RWPE2 (cell line): ENCODE measurements around the gene LRRC2.

ENCODE experiments used
- ATAC-seq: fragments of 200-7000 bp; cut with Tn5 transposase; 3 replicates; pipeline ENCODE4 v1.9.1; 2021; ENCODE audit warnings: low read depth
- DNase-seq: peaks from one replicate; pipeline ENCODE4 v3.0.0-alpha.2; 2020; ENCODE audit warnings: low spot score
- H3K27ac ChIP-seq: fragments of 450-650 bp; 2 replicates; pipeline ENCODE4 v1.5.1; 2017; ENCODE audit warnings: mild to moderate bottlenecking; ENCODE audit not compliant: poor library complexity, severe bottlenecking
- H3K27me3 ChIP-seq: fragments of 250-450 bp; sonication (Bioruptor Pico); 2 replicates; pipeline ENCODE4 v1.5.1; 2021; ENCODE audit warnings: mild to moderate bottlenecking, moderate library complexity; ENCODE audit not compliant: insufficient read depth, poor library complexity, severe bottlenecking
- H3K36me3 ChIP-seq: fragments of 250-450 bp; sonication (Bioruptor Pico); 2 replicates; pipeline ENCODE4 v1.5.1; 2020; ENCODE audit warnings: low read depth, mild to moderate bottlenecking, moderate library complexity
- H3K4me1 ChIP-seq: fragments of 250-450 bp; sonication (Bioruptor Pico); 2 replicates; pipeline ENCODE4 v1.5.1; 2021; ENCODE audit warnings: mild to moderate bottlenecking, moderate library complexity; ENCODE audit not compliant: insufficient read depth, poor library complexity, severe bottlenecking
- H3K4me3 ChIP-seq: fragments of 250-450 bp; sonication (Bioruptor Pico); 2 replicates; pipeline ENCODE4 v1.5.1; 2021; ENCODE audit warnings: mild to moderate bottlenecking, moderate library complexity; ENCODE audit not compliant: severe bottlenecking
- H3K9me3 ChIP-seq: fragments of 250-450 bp; sonication (Bioruptor Pico); 2 replicates; pipeline ENCODE4 v1.5.1; 2021; ENCODE audit warnings: mild to moderate bottlenecking, moderate library complexity; ENCODE audit not compliant: severe bottlenecking
- CTCF ChIP-seq: fragments of 450-650 bp; IDR thresholded peaks from one replicate; pipeline ENCODE4 v1.5.1; 2017; ENCODE audit warnings: mild to moderate bottlenecking, moderate library complexity; ENCODE audit not compliant: poor library complexity, severe bottlenecking

LRRC2 gene

GRCh38 chr3:46566040-46566641 is at the start of gene LRRC2:
Gene LRRC2 (minus strand): TSS chr3:46566302. CDS start chr3:46551591, 14,711 bp downstream.
- Histone ChIP-seq H3K27ac (no peak within 1 kb of the TSS), H3K9me3 (no peaks in the 10 kb centered on the region), H3K36me3 (no peaks in the 10 kb centered on the region), H3K4me3 (peak within 1 kb of the TSS; percentile 22), H3K4me1 (no peaks in the 10 kb centered on the region), H3K27me3 (no peaks in the 10 kb centered on the region)
- ATAC-seq = peak; percentile 85
- DNase-seq = no peak
- TF ChIP-seq CTCF = no peak

GRCh38 chr3:46615050-46615775 is 49.1 kb upstream of the LRRC2 start:
- no peaks in the 10 kb centered on the region for H3K4me1 ChIP-seq
- H3K27ac ChIP-seq = no peak overlapping the region
- TF ChIP-seq CTCF = no peak
- H3K36me3 ChIP-seq = no peaks in the 10 kb centered on the region
- ATAC-seq (no peak), DNase-seq (no peak)
- H3K4me3 ChIP-seq = no peak overlapping the region
- H3K9me3 ChIP-seq = no peaks in the 10 kb centered on the region
- no peaks in the 10 kb centered on the region for H3K27me3 ChIP-seq

GRCh38 chr3:46614431-46614830 is 48.3 kb upstream of the LRRC2 start:
- no peak for DNase-seq
- TF ChIP-seq CTCF = no peak
- no peaks in the 10 kb centered on the region for H3K4me1 ChIP-seq
- no peaks in the 10 kb centered on the region for H3K36me3 ChIP-seq
- ATAC-seq = no peak
- no peaks in the 10 kb centered on the region for H3K27me3 ChIP-seq
- no peak overlapping the region for H3K4me3 ChIP-seq
- no peaks in the 10 kb centered on the region for H3K9me3 ChIP-seq
- no peak overlapping the region for H3K27ac ChIP-seq

GRCh38 chr3:46613313-46614005 is 47.4 kb upstream of the LRRC2 start:
- no peak overlapping the region for H3K4me3 ChIP-seq
- H3K27me3 ChIP-seq = no peaks in the 10 kb centered on the region
- DNase-seq = no peak
- no peak for ATAC-seq
- H3K4me1 ChIP-seq = no peaks in the 10 kb centered on the region
- no peak overlapping the region for H3K27ac ChIP-seq
- no peak for TF ChIP-seq CTCF
- H3K9me3 ChIP-seq = no peaks in the 10 kb centered on the region
- no peaks in the 10 kb centered on the region for H3K36me3 ChIP-seq
